GM18502 (cell line): ENCODE measurements around the gene C1QTNF7.

Source experiments
- ATAC-seq: cut with Tn5 transposase; IDR thresholded peaks from one replicate; pipeline ENCODE4 v1.9.1; 2021; ENCODE audit warnings: mild to moderate bottlenecking; ENCODE audit not compliant: unreplicated experiment, poor library complexity

The C1QTNF7 gene

DNA sequence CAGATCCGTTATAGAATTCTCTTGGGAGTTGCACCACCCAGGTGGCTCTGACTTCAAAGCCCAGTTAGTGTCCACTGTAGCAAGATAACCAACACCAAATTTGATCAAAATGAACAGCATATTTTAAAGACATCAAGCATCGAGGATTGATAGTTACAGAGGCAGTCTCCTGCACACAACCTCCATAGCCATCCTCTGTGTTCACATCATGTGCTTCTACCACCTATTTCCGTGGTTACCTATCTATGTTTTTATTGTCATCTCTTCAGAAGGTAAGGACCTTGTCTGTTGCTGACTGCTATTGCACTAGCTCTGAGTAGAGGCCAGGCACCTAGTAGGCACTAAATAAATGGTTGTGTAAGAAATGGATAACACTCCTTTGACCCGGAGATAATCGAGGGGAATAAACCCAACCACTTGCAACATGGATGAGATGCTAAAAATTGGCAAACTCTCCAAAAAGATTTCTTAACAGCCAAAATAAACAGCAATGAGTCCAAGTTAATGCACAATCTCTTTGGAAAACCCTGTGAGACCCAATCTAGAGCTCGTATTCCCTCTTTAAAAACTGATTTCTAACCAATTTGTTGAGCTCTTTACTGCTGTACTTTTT, 14.7 kb upstream of the C1QTNF7 start:
- no peak for ATAC-seq

DNA sequence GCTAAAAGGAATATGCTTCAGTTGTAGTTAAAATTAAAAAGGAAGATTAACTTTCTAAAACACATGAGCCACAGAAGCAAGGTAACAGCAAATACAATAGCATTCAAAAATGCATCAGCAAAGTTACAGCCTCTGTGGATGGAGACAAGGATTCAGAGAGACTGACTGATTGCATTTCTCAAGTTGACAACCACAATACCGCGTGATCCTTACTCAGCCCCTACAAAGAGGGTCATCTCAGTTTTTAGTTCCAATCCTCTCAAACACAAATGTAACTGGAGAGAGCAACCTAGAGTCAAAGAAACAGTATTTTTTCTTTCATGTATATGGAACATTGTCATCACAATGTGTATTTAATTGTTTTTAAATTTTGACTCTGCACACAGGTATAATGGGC, 14.2 kb upstream of the C1QTNF7 start:
- ATAC-seq, result no peak

GRCh38 chr4:15414551-15415091, 13.2 kb upstream of the C1QTNF7 start:
- ATAC-seq, result no peak

DNA sequence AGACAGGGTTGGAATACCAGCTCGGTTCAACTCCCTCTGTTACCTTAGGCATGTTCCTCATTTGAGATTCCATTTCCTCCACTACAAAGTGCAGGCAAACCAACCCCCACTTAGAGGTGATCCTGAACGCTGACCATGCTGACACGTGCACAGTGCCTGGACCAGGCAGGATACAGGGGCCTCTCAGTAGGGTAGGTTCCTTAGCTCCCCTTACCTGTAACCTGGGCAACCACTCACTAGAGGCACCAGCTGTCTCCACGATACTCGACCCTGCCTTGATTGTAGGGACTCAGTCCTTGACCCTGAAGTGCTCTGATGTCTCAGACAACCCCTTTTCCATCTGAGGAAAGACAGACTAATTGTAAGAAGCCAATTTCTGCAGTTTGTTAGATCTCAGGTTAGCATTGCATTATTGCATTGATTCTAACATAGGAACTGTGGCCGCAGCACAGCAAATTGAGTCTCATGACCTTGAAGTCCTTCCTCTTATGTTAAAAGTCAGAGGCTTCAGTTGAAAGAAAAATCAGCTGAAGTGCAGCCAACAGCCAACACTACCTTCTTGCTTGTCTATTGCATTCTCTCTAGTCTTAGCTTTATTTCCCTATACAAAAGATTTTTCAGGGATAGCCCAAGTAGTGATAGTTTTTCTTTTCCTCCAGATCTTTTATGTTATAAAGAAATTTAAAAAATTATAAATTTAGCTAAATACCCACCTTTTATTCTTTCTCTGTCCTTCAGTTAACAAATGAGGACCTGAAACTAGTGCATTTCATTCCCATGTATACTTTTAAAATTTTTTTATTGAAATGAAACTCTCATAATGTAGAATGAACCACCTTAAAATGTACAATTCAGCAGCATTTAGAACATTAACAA, 11.2 kb upstream of the C1QTNF7 start:
- ATAC-seq, result no peak

DNA sequence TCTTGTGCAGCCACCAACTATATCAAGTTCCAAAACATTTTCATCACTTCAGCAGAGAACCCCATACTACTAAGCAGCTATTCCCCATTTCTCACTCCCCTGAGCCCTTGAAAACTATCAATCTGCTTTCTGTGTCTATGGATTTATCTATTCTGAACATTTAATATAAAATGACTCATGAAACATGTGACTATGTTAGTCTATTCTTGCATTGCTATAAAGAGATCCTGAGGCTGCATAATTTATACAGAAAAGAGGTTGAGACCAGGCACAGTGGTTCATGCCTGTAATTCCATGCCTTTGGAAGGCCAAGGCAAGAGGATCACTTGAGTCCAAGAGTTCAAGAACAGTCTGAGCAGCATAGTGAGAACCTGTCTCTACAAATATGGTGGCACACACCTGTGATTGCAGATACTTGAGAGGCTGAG, 10.6 kb upstream of the C1QTNF7 start:
- no peak for ATAC-seq

GRCh38 chr4:15418956-15419355, 8.9 kb upstream of the C1QTNF7 start:
- ATAC-seq, result no peak

DNA sequence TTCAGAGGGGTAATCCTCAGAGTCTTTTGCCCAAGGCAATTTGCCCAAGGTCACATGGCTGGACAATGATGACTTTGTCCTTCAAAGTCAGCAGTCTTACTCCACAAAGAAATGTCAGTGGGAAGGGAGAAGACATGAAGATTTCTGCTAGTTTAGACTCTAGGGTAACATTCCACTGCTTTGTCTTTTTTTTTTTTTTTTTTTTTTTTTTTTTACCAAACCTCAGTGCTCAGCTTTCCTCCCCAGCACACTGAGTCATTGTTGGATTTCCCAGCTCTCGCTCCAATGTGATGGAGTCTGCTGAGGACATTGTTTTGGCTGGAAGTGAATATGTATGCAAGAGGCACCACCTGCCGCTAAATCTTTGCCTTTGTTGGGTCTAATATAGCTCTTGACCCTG, 7.2 kb upstream of the C1QTNF7 start:
- no peak for ATAC-seq

GRCh38 chr4:15423285-15423711, 4.5 kb upstream of the C1QTNF7 start:
- ATAC-seq, result no peak

DNA sequence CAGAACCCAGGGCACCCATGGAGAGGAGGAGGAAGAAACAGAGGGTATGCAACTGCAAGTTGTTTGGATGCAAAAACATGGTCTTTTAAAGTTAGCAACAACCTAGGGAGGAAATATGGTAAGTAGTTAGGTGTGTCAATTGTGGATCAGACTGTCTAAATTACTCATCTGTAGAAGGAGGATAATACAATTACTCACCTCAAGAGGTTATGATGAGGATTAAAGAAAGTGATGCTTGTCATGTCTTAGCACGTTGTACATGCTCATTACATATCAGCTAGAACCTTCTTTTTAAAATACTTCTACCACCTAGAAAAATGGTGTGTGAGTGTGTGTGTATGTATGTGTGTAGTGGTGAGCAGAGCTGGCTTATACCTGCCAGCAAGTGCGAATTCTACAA, 2.3 kb upstream of the C1QTNF7 start:
- no peak for ATAC-seq

DNA sequence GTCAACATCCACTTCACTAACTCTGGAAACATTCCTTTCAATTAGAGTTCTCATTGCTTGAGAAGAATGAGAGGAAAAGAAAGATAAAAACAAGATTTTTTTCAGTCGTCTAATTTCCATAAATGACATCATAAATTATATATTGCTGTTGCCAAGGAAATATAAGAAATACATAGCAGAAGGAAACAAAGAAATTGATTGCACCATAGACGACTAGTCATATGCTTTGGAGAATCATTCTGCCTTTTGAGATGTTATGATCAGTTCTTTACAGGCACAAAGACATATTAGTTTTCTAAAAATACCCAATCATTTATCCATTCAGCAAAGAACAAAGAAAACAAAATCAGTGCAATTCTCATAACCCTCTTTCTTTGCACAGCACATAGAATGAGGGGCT, 672 bp upstream of the C1QTNF7 start:
- ATAC-seq, result no peak

DNA sequence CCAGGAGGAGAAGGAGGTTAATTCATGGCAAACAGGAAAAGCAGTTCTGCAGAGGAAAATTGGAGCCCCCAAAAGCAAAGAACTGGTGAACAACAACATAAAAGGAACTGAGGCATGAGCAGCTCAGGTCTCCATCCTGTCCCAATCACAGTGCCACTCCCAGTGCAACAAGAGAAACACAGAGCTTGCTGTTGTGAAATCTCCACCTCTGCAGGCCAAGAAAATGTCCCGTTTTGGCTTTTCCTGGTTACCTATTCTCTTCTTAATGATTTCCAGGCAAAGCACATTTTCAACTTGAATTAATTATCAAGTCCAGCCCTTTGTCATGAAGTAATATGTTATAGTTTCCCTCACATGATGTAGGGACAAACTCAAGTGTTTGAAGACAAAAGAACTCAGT, 778 bp downstream of the C1QTNF7 start:
- ATAC-seq, result no peak

DNA sequence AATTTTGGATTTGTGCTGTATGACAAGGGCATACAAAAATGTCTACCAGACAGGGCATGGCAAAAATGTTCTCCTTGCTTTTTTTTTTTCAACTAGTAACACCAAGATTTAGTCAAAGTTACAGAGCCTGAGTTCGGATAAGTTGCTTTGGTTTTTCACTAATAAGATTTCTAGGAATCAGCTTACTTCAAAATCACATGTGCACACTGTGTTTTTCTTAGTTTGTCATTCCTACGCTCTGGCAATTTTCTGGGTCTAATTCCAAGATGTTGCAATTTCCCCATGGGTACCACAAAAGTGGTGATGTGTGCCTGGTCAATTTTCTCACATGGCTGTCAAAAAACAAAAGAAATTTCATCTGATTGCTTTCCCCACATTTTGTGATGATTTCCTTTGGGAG, 6.3 kb downstream of the C1QTNF7 start:
- ATAC-seq, result no peak

DNA sequence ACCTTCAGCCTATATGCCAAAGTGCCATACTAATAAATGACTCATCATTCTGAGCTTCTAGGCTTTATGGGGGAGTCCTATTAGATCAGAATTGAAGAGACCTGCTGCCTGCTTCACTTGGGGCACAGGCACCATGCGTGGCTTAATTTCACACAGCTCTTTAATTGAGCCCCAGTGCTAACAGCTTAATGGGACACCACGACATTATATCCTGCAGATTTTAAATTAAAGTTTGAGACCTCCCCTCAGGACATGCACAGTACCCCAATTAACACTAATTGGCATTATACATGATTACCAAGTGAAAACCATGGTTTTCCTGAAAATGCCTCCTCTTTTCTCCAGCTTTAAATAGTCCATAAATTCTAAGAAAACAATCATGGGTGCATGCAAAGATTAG, 6.8 kb downstream of the C1QTNF7 start:
- ATAC-seq, result no peak

DNA sequence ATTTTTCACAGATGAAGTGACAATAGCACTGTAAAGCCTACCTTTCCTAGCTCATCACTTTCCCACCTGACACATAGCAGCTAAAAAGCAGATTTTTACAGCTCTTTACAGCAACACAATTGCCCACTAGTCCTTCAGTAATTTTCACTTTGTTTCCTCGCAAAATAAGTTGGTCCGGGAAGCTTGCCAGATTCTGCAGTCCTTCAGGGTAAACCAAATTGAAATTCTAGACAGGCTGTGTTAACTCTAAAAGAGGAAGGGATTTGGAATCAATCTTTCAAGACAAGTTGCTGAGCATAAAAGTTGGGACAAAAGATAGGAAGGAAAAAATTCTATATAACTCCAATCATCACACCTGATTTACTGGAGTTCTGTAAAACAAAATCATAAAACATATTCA, 8.7 kb downstream of the C1QTNF7 start:
- no peak for ATAC-seq

DNA sequence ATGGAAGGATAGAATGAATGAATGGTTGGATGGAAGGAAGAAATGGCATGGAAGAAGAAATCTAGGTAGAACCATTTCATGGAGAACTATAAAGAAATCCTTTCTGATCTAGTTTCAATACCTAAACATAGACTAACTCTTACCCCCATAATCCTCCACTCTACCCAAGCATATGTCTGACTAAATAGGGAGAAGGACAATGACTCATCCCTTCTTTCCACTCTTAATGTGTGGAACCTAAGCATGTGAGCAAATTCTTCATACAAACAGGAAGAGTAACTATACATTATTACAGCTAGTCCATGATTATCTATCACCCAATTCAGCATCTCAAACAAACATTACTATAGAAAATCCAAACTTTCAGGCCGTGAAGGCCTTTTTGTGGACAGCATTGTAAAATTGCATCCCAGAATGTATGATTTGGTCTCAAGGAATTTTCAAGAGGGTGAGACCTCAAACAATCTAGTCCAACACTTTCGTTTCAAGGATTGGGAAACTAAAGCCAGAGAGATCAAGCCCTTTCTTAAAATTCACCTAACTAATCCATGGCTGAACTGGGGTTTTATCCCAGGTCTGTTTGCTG, 11.2 kb downstream of the C1QTNF7 start:
- ATAC-seq, result no peak

- no peak for ATAC-seq
These were observed 15.7 kb downstream of the C1QTNF7 start for GRCh38 chr4:15443371-15444160.

DNA sequence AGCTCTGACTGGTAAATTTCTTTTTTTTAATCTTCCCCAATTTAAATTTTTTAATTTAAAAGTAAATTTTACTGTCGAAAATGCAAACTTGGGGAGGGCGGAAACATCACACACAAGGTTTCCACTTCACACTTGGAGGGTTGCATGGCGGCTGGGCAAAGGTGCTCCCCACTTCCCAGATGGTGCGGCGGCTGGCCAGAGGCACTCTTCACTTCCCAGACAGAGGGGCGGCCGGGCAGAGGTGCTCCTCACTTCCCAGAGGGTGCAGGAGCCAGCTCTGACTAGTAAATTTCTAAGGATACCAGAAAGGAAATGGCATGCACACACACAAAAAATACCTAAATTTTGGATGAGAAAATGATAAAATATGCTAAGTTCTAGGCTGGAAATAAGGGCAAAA, 16.4 kb downstream of the C1QTNF7 start:
- no peak for ATAC-seq

DNA sequence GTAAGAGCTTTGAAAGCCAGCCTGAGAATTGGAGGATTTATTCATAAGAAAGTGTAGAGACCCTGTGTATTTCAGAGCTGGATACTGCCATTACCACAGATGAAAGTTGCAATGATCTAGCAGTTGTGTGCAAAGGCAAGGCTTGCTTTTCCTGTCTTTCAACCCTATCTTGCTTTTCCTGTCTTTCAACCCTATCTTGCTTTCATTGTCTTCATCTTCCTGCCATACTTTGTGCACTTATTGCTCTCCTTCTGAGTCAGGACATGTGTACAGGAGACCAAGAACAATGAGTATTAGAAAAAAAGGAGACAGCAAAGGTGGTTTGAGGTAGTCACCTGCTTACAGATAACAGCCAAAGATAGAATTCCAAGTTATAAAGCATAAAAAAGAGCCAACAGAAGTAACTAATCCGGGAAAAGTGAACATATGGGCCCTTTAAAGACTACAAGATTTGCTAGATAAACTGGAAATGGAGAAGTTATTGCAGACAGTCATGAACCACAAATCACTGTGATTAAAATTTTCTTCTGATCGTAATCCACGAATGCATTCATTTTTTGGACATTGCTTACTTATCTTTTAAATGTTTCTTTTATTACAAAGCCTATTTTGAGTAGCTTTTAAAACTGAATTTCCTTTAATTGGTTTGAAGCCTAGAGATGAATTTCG, 17.2 kb downstream of the C1QTNF7 start:
- no peak for ATAC-seq

DNA sequence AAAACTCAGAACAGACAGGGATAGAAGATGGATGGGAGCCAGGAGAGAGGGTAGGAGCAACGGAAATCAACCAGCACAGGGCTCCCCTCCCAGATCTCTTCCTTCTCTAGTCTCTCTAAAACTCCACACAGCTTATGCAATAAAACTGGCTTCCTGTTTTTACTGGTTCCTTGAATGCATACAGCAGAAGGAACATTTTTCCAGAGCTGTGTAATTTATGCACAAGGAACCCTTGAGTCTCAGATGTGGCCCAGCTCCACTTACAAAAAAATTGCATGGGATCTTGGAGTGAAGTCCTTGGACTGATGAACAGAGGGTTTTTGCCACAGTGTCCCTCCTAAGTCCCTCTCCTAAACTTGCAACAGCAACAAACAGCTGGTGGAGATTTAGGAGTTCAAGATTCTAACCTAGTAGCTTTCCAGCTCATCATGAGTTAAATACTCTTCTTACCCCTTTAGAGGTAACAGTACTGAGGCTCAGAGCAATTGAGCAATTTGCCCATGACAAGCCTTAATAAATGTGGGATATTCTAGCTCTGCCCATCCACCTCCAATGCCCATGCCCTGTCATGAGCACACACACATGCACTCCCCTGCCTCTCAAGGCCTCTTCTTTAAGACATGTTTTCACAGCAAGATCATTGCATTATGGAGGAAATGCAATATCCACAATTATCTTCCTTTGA, 23.5 kb downstream of the C1QTNF7 start:
- ATAC-seq, result no peak
